ENCODE results near the gene UNKL.

Gene UNKL

DNA sequence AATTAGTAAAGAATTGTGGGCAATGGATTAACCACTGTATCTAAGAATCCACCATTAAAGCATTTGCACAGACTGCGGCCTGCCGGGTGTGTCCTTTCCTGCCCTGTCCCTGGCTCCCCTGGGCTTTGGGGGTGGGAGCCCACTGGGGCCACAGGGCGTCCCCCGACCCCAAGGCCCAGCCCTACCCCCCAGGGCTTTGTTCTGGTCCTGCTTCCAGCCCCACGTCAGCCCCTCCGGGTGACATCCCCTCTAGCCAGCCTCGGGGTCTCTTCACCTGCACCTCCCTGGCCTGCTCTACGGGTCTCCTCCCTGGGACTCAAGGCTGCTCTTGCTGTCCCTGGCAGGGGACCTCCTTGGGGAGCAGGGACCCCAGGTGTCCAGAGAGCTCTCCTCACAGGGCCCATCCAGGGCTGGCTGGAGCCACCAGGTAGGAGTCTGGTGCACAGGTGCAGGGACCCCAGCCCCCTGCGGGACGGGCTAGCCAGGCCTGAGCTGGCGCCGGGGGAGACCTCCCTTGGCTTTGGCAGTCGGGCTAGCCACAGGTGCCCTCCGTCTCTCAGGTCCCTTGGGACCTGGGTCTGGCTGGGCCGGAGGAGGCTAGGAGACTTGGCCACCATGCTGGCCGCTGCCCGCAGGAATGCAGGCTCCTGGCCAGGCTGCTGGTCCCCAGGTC, 87.4 kb downstream of the UNKL start:
- FAIRE-seq, result no peak
- no peak for DNase-seq (ENCODE audit: low spot score)

- FAIRE-seq (no peak), DNase-seq (ENCODE audit: low spot score) (no peak)
Measured at GRCh38 chr16:1326391-1326790, 88.1 kb downstream of the UNKL start.

- no peak for FAIRE-seq
- DNase-seq (ENCODE audit: low spot score), result no peak
Measured at GRCh38 chr16:1325673-1326371, 88.7 kb downstream of the UNKL start.

GRCh38 chr16:1325261-1325660, 89.2 kb downstream of the UNKL start:
- no peak for FAIRE-seq
- DNase-seq (ENCODE audit: low spot score), result no peak

DNA sequence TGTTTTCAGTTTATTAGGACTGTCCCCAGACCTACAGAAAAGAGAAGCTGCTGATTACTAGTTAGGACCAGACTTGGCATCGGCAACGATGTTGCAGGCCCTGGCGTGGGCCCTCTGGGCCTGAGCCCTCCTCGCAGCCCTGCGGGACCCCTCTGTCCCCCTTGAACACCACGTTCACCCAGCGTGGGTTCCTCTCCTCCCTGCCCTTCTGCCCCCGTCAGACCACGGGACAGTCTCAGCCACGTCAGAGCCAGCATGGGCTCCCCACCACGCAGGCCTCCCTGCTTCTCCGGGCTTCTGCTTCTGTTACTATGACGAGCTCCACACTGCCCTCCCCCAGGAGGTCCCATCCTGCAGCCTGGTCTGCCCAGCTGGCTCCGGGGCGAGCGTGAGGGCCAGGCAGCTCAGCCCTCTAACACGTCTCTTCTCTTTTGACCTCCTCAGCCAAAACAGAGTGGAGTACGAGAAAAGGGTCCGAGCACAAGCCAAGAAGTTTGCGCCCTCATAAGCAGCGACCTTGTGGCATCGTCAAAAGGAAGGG, 90.1 kb downstream of the UNKL start:
- FAIRE-seq, result no peak
- no peak for DNase-seq (ENCODE audit: low spot score)

GRCh38 chr16:1323296-1324239, 90.9 kb downstream of the UNKL start:
- no peak for FAIRE-seq
- no peak for DNase-seq (ENCODE audit: low spot score)

- no peak for FAIRE-seq
Measured at GRCh38 chr16:1322407-1322806, 92.1 kb downstream of the UNKL start.

GRCh38 chr16:1320658-1321240, 93.8 kb downstream of the UNKL start:
- no peak for DNase-seq (ENCODE audit: low spot score)
- FAIRE-seq, result no peak

More at GRCh38 chr16:1322407-1322806, 92.1 kb downstream of the UNKL start:
- DNase-seq (ENCODE audit: low spot score), result no peak

DNA sequence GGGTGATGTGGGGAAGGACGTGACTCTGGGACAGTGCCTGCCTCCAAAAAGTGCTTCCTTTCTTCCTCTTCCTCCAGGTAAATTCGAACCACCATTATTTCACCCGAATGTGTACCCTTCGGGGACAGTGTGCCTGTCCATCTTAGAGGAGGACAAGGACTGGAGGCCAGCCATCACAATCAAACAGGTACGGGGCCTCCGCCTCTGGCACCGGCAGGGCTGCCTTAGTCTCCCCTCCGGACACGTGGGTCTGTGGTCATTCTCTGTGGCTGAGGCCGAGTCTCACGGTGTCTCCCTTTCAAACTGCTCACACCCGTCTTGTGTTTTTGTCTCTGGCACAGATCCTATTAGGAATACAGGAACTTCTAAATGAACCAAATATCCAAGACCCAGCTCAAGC, 94.4 kb downstream of the UNKL start:
- no peak for FAIRE-seq

GRCh38 chr16:1319041-1319440, 95.5 kb downstream of the UNKL start:
- DNase-seq (ENCODE audit: low spot score), result no peak
- FAIRE-seq, result no peak

More for the DNA sequence above, 94.4 kb downstream of the UNKL start:
- DNase-seq (ENCODE audit: low spot score), result no peak

DNA sequence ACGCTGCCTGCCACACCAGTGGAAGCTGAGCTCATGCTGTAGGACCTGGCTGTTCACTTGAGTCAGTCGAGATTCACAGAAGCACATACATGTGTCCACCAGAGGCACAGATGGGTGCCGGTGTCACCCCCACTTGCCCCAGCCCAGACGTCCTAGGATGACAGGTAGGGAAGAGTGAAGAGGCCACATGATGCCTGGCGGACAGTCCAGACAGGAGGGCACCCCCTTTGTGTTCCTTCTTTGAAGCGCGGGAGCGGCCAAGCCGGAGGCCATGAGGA, 96.3 kb downstream of the UNKL start:
- no peak for FAIRE-seq

DNA sequence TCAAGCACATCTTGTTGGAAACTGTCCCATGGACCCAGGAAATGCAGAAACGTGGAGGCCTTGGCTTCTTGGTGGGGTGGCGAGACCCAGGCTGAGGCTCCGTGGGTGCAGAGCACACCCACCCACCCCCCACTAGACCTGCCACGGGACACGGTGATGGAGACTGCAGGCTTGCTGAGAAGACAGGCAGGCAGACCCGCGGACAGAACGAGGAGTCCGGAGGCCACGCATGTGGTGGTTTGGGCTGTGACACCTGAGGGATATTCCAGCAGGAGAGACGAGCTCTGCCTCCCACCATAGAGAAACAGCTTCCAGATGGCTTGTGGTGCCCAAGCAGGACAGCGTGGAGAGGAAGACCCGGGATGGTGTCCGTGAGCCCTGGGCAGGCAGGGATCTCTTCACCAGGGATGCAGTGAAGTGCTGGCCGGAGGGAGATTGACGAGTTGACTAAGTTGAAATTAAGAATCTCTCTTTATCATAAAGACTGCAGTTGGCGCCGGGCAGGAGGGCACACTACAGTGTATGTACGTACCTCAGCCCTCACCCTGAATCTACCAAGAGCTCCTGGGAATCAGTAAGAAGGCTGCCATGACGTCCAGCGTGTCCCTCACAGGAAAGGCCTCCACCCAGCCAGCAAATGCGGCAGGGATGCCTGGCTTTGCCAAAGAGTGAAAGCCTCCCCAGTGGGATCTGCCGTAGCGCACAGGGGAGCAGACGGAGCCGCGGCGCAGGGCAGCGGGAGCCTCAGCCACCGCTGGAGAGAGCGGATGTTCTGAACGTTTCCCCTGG, 96.8 kb downstream of the UNKL start:
- DNase-seq (ENCODE audit: low spot score) (no peak), FAIRE-seq (no peak)

More for the DNA sequence above, 96.3 kb downstream of the UNKL start:
- DNase-seq (ENCODE audit: low spot score), result no peak

DNA sequence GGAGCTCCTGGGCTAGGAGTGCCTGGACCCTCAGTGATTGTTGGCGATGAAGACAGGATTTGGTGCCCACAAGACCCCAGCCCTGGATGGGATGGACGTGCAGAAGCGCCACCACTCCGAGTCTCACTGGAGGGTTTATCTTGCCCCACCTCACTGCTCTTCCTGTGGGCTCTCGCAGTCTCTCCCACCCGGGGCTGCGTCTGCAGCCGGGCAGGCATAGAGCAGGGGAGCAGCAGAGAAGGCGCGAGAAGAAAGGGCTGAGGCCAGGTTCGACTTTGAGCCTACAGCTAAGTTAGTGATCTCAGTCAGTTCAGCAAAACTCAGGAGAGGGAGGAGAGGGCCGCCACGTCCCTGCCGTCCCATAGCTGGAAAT, 98.5 kb downstream of the UNKL start:
- no peak for FAIRE-seq

DNA sequence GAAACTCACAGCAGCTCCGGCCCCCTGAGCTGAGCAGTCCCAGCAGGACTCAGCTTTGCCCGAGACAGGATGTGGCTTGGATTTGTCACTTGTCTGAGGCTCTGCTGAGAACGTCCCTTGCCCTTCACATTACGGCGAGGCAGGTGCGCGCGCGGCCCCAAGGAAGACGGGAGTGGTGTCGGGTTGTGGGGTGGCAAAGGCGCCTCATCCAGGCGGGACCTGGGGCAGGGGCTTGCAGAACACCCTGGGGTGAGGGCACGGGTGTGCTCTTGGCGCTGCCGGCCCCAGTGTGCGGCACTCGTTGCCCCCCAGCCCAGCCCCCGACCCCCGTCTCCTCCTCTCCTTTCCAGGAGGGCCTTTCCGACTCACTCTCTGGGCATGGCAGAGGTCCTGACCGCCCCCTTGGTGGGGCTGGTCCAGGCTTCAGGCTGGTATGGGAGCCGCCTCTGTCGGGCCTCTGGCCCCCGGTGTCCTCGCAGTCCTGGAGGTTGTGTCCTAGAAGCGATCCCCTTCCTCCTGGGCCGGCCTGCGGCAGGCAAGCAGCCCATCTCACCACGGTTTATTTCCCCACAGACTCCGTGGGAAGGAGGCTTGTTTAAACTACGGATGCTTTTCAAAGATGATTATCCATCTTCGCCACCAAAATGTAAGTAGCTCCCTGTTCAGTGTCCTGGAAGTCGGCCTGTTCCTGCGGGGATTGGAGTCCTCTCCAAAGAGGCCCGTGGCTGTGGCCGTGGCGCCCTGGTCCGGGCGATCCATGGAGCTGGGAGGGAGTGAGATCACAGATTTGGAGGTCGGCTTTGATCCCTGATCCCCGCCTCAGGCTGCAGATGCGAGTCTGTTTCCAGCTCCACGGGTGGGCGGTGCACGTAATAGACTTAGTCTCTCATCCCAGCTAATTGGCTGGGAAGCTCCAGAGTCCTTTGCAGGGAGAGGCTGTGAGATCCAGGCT, 99.1 kb downstream of the UNKL start:
- no peak for FAIRE-seq

More for the DNA sequence above, 98.5 kb downstream of the UNKL start:
- DNase-seq (ENCODE audit: low spot score), result no peak

GRCh38 chr16:1314399-1315068, 100.0 kb downstream of the UNKL start:
- no peak for FAIRE-seq
- DNase-seq (ENCODE audit: low spot score), result no peak

More for the DNA sequence above, 99.1 kb downstream of the UNKL start:
- no peak for DNase-seq (ENCODE audit: low spot score)

DNA sequence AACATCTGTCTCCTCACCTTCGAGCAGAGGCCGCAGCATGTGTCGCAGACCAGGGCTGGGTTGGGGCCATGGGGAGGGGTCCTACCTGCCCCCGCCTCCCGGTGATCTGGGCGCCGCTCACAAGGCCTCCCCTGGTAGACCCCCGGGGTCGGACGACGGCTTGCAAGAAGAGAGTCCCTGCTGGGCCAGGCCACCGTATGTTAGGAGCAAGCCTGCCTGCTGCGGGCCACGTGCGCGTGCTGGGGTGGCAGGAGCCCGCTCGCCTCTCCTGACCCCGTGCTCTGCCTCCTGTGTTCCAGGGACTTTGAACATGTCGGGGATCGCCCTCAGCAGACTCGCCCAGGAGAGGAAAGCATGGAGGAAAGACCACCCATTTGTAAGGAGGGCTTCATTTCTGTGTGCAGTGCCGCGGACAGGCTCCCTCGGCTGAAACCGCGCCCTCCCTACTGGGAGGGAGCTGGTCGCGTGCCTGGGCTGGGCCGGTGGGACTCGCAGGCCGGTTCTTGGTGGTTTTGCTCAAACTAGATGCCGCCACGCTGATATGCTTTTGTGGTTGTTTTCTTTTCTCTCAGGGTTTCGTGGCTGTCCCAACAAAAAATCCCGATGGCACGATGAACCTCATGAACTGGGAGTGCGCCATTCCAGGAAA, 100.7 kb downstream of the UNKL start:
- no peak for FAIRE-seq
- DNase-seq (ENCODE audit: low spot score), result no peak
